HPDE6-E6E7 (cell line): Measurements from ENCODE around the gene ATAD1.

Experiments
- DNase-seq: peaks from one replicate; pipeline ENCODE4 v3.0.0; 2011; ENCODE audit warnings: missing footprints; ENCODE audit errors: extremely low spot score

Gene ATAD1

DNA sequence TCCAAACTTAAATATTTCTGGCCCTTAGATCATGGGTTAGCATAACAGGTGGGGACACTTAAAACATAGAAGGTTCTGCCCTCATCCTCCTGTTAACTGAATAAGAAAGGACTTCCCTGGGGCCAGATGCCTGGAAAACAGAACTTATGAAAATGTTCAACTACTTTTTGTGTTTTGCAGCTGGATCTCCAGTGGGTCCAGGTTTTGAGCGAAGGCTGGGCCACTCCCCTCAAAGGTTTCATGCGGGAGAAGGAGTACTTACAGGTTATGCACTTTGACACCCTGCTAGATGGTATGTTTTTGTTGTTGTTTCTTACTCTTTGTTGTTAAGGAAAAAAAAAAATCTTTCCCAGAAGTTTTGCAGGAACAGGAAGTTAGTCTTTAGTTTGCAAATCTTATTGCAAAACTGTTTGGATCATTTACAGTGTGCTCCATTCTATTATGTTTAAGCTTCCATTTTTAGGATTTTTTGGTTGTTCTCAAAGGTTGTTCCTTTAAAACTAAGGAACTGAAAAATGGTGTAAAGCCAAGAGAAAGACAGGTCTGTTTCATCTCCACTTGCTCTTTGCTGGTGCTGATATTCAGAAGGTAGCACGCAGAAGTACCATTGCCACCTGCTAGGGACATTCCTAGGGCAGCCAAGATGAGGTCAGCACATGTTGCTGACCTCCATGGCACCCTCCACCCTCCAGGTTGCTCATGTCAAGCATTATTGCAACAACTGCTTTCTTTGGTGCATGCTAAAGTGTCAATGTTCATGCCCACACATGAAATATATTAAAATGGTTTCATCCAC, 102.3 kb downstream of the ATAD1 start:
- DNase-seq: no peak

DNA sequence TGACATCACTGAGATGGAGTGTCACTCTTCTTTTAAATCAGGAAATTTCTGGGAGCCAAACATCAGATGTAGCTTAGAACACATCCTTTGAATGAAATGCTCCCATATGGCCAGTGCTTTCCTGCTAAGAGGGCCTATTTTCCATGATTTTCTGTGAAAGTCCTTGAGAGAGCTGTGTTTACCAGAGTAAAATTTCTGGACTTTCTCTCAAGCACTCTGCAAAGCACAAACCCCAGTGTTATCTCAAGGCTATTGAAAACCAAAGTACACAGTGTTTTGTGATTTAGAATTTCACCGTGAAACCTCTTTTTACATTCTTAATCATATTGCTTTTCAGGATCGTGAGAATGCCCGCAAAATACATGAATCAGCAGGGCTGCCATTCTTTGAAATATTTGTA, 104.3 kb downstream of the ATAD1 start:
- DNase-seq: no peak

- no peak for DNase-seq
Measured at GRCh38 chr10:87712913-87713616, 105.0 kb downstream of the ATAD1 start.

- no peak for DNase-seq
Measured at GRCh38 chr10:87707254-87707653, 110.8 kb downstream of the ATAD1 start.

- DNase-seq: no peak
Measured at GRCh38 chr10:87706731-87707130, 111.3 kb downstream of the ATAD1 start.

DNA sequence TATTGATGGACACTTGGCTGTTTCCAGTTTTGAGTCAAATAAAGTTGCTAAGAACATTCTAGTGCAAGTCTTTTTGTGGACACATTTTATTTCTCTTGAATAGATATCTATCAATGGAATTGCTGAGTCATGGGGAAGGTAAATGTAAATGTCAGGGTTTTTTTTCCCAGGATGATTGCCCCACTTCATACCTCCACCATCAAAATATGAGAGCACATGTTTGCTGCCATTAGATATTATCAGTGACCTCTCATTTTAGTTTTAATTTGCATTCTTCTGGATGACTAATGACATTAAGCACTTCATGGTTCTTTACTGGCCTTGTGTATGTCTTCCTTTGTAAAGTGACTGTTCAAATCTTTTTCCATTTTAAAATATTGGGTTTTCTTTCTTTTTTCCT, 112.7 kb downstream of the ATAD1 start:
- DNase-seq: no peak

GRCh38 chr10:87703771-87704170, 114.3 kb downstream of the ATAD1 start:
- DNase-seq: no peak

DNA sequence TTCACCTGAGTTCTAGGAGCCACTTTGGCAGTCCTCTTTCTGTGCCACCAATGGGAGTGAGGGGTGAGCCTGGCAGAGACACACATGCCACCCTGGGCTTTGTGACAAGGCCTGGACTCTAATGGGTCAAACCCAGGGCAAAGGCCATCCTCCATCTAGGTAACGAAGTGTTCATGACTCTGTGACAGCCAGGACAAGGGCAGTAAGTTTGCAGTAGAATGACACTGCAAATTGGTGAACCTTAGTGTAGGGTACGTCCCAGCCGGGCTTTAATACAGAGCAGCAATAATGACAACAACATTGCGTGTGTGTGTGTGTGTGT, 115.1 kb downstream of the ATAD1 start:
- no peak for DNase-seq

DNA sequence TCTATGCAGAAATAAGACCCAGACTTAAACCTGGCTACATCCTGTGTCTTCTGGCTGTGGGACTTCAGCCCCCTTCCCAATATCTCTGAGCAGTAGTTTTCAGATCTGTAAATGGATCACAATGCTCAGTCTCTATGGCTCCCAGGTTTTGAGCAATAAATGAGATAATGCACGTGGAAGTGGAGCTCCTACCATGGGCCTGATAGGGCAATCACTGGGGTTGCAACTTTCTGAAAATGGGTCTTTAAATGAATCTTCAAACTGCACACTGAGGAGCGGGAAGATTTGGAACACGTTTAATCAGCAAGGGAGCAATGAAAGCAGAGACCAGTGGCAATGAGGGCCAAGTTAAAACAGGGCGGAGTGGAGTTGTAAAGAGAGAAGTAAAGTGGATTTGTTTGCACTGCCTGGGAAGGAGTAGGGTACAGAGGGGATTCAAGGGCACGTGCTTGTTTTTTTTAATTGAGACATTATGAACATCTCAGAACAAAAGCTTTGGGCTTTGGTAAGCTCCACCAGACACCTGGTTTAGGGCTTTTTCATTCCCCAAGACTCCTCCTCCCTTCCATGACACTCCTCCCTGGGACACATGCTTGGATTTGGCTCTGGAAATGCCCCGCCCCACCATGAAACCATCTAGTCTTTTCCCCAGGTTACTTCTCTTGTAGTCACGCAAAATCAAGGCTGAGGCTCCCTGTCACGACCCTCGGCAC, 115.6 kb downstream of the ATAD1 start:
- no peak for DNase-seq
